Uterus (tissue), 2 donors: Measurements from ENCODE around the gene ITIH2.

Source experiments
- POLR2A ChIP-seq, 2 donors: fragments of 450-650 bp; IDR thresholded peaks; one replicate each; pipeline ENCODE4 v1.6.1; 2016; ENCODE audit warnings: antibody characterized with exemption in 2 of 2, mild to moderate bottlenecking in 1 of 2, moderate library complexity in 1 of 2
- TF ChIP-seq, protein P1 (sequence below), 4 experiments: fragments of 200-600 bp in 2 of 4; fragments of 450-650 bp in 2 of 4; sonication (generic) in 2 of 4; IDR thresholded peaks; one replicate each; pipeline ENCODE4 v1.5.1; 2016 to 2019; ENCODE audit warnings: antibody characterized with exemption in 4 of 4, mild to moderate bottlenecking in 2 of 4, moderate library complexity in 1 of 4

DNA sequence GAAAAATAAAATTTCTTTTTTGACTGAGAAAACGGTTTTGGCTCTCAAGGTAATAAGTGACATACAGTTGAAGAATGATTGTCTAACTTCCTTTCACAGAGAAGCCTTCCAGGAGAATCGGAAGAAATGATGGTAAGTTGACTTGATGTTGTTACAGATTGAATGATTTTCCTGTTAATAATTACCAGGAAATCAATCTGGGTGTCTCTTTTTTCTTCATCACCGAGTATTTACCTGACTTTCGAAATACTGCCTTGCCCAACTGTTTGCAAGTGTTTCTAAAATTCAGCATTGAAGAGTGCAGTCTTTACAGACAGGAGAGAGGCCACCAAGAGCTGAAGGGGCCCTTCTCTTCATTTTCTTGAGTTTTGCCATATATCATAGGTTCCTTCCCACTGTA, 4.0 kb downstream of the ITIH2 start:
- TF ChIP-seq, protein P1, sequence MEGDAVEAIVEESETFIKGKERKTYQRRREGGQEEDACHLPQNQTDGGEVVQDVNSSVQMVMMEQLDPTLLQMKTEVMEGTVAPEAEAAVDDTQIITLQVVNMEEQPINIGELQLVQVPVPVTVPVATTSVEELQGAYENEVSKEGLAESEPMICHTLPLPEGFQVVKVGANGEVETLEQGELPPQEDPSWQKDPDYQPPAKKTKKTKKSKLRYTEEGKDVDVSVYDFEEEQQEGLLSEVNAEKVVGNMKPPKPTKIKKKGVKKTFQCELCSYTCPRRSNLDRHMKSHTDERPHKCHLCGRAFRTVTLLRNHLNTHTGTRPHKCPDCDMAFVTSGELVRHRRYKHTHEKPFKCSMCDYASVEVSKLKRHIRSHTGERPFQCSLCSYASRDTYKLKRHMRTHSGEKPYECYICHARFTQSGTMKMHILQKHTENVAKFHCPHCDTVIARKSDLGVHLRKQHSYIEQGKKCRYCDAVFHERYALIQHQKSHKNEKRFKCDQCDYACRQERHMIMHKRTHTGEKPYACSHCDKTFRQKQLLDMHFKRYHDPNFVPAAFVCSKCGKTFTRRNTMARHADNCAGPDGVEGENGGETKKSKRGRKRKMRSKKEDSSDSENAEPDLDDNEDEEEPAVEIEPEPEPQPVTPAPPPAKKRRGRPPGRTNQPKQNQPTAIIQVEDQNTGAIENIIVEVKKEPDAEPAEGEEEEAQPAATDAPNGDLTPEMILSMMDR (IDR thresholded peaks at IDR 0.05): no peak
- no peak for TF ChIP-seq POLR2A (IDR thresholded peaks at IDR 0.05)
